ENCODE measurements around the gene BMPR1B.

DNA sequence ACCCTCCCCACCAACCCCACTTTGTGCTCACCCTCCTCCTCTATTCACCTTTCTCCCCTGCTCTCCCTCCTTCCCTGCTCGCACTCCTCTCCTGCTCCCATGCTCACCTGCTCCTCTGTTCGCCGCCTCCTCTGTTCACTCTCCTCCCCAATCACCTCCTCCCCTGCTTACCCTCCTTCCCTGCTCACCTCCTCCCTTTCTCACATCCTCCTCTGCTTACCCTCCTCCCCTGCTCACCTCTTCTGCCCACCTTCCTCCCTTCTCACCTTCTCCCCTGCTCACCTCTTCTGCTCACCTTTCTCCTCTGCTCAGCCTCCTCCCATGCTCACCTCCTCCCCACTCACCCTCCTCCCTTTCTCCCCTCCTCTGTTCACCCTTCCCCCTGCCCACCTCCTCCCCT lies 433.8 kb downstream of the BMPR1B start:
- TF ChIP-seq, protein P1, sequence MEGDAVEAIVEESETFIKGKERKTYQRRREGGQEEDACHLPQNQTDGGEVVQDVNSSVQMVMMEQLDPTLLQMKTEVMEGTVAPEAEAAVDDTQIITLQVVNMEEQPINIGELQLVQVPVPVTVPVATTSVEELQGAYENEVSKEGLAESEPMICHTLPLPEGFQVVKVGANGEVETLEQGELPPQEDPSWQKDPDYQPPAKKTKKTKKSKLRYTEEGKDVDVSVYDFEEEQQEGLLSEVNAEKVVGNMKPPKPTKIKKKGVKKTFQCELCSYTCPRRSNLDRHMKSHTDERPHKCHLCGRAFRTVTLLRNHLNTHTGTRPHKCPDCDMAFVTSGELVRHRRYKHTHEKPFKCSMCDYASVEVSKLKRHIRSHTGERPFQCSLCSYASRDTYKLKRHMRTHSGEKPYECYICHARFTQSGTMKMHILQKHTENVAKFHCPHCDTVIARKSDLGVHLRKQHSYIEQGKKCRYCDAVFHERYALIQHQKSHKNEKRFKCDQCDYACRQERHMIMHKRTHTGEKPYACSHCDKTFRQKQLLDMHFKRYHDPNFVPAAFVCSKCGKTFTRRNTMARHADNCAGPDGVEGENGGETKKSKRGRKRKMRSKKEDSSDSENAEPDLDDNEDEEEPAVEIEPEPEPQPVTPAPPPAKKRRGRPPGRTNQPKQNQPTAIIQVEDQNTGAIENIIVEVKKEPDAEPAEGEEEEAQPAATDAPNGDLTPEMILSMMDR (conservative IDR thresholded peaks at IDR 0.05; ENCODE audit: low read depth, low read length): no peak
- TF ChIP-seq MAFK (IDR thresholded peaks at IDR 0.05; ENCODE audit: low read depth, low read length) (no peak), MAZ (IDR thresholded peaks at IDR 0.05; ENCODE audit: borderline replicate concordance, low read depth, low read length) (no peak), POLR2A (IDR thresholded peaks at IDR 0.05; ENCODE audit: low read depth, low read length) (no peak), BHLHE40 (IDR thresholded peaks at IDR 0.05; ENCODE audit: low read depth, low read length) (no peak), NFE2L2 (IDR thresholded peaks at IDR 0.05; ENCODE audit: low read depth, low read length) (no peak)
- TF ChIP-seq, protein P2, sequence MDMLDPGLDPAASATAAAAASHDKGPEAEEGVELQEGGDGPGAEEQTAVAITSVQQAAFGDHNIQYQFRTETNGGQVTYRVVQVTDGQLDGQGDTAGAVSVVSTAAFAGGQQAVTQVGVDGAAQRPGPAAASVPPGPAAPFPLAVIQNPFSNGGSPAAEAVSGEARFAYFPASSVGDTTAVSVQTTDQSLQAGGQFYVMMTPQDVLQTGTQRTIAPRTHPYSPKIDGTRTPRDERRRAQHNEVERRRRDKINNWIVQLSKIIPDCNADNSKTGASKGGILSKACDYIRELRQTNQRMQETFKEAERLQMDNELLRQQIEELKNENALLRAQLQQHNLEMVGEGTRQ (IDR thresholded peaks at IDR 0.05; ENCODE audit: low read depth, low read length): no peak

Data from IMR-90 (cell line).